Thoracic aorta (tissue), 2 donors: ENCODE data around the gene ZP1. TPM values are rescaled to one million over a fixed set of nuclear protein-coding genes. Genes with fewer than 3 reads are reported as not detected.

ENCODE experiments used
- ATAC-seq: fragments of 150-250 bp; one replicate; pipeline ENCODE4 v1.8.0; 2017; ENCODE audit warnings: low read depth; ENCODE audit not compliant: insufficient number of reproducible peaks, low FRiP score
- DNase-seq: peaks from one replicate; pipeline ENCODE4 v3.0.0-alpha.2; 2020; ENCODE audit warnings: low spot score
- H3K27ac ChIP-seq, 2 donors: fragments of 200-600 bp; sonication (generic); 1 replicate in 1 of 2; 2 replicates in 1 of 2; pipeline ENCODE4 v1.5.1; 2016; ENCODE audit warnings: mild to moderate bottlenecking in 2 of 2, moderate library complexity in 2 of 2
- H3K27me3 ChIP-seq: fragments of 200-600 bp; sonication (generic); replicated peaks from 2 replicates; pipeline ENCODE4 v1.6.0; 2016; ENCODE audit warnings: mild to moderate bottlenecking; ENCODE audit not compliant: insufficient read depth
- H3K36me3 ChIP-seq: fragments of 200-600 bp; sonication (generic); one replicate; pipeline ENCODE4 v1.5.1; 2016
- H3K4me1 ChIP-seq, 2 donors: fragments of 200-600 bp; sonication (generic); 1 replicate in 1 of 2; 2 replicates in 1 of 2; pipeline versions ENCODE4 v1.5.1 to v1.6.0; 2016; ENCODE audit warnings: low read depth in 2 of 2, mild to moderate bottlenecking in 1 of 2; ENCODE audit not compliant: control insufficient read depth in 1 of 2
- H3K4me3 ChIP-seq: fragments of 200-600 bp; sonication (generic); 2 replicates; pipeline ENCODE4 v1.5.1; 2016; ENCODE audit warnings: mild to moderate bottlenecking
- H3K9me3 ChIP-seq: fragments of 200-600 bp; sonication (generic); 2 replicates; pipeline ENCODE4 v1.5.1; 2016
- total RNA-seq, 2 donors: library from RNA; depleted of rRNA; stranded (reverse); fragments of >200 nt; gene quantifications; one replicate each; pipeline versions ENCODE4 v1.1.0 to v1.2.3, GENCODE V29; 2016
- TF ChIP-seq, protein P1 (sequence below): fragments of 200-600 bp; sonication (generic); IDR thresholded peaks from one replicate; pipeline ENCODE4 v1.5.1; 2019; ENCODE audit warnings: antibody characterized with exemption

ZP1 gene
- total RNA-seq, 2 donors from 2014 or later = not detected

DNA sequence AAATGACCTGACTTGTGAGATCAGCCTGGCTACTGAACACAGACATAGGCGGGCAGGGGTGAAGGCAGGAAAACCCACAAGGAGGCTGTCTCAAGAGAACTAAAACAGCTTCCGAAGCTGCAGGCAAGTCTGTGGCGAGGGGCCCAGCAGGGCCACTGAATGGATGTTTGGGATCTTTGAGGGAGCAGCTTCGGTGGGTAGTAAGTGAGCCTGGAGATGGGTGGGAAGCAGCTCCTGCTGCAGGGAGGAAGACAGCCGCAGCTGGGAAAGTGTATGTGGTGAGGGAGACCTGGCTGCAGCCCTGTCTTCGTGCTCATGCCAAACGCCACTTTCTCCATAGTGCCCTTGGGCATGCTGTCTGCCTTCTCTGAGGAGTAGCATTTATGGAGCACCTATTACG lies 22.0 kb upstream of the ZP1 start:
- Histone ChIP-seq H3K9me3 (no peaks in the 10 kb centered on the region), H3K4me1 (peaks cover 28 to 39% of the 10 kb centered on the region in 2 donors), H3K27me3 (no peaks in the 10 kb centered on the region), H3K27ac (no peak overlapping the region), H3K4me3 (no peak overlapping the region), H3K36me3 (peaks cover 14% of the 10 kb centered on the region)
- no peak for ATAC-seq
- DNase-seq = no peak
- TF ChIP-seq, protein P1, sequence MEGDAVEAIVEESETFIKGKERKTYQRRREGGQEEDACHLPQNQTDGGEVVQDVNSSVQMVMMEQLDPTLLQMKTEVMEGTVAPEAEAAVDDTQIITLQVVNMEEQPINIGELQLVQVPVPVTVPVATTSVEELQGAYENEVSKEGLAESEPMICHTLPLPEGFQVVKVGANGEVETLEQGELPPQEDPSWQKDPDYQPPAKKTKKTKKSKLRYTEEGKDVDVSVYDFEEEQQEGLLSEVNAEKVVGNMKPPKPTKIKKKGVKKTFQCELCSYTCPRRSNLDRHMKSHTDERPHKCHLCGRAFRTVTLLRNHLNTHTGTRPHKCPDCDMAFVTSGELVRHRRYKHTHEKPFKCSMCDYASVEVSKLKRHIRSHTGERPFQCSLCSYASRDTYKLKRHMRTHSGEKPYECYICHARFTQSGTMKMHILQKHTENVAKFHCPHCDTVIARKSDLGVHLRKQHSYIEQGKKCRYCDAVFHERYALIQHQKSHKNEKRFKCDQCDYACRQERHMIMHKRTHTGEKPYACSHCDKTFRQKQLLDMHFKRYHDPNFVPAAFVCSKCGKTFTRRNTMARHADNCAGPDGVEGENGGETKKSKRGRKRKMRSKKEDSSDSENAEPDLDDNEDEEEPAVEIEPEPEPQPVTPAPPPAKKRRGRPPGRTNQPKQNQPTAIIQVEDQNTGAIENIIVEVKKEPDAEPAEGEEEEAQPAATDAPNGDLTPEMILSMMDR = no peak

DNA sequence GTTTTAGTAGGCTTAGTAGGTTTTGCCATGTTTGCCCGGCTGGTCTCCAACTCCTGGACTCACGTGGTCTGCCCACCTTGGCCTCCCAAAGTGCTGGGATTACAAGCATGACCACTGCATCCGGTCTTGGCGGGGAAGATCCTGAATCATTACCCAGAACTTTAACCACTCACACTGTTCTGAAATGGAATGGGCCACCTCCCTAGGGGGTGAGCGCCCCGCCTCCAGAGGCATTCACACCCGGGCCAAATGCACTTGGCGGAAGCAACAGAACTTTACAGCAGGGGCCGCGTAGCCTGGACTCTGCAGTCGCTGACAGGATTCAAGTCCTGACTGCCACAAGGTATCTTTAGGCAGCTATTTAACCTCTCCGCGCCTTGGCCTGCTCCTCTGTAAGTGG lies 20.1 kb upstream of the ZP1 start:
- Histone ChIP-seq H3K36me3 (peaks cover 18% of the 10 kb centered on the region), H3K27me3 (no peaks in the 10 kb centered on the region), H3K4me3 (no peak overlapping the region), H3K9me3 (no peaks in the 10 kb centered on the region), H3K27ac (no peak overlapping the region), H3K4me1 (peaks cover 20 to 24% of the 10 kb centered on the region in 2 donors)
- ATAC-seq = no peak
- TF ChIP-seq, protein P1 = no peak
- no peak for DNase-seq

- Histone ChIP-seq H3K36me3 (peaks cover 18% of the 10 kb centered on the region), H3K27ac (no peak overlapping the region), H3K4me1 (peaks cover 17 to 18% of the 10 kb centered on the region in 2 donors), H3K9me3 (no peaks in the 10 kb centered on the region), H3K27me3 (no peaks in the 10 kb centered on the region), H3K4me3 (no peak overlapping the region)
- ATAC-seq (no peak), DNase-seq (no peak)
- TF ChIP-seq, protein P1 = no peak
These were observed 19.4 kb upstream of the ZP1 start for GRCh38 chr11:60847896-60848295.

DNA sequence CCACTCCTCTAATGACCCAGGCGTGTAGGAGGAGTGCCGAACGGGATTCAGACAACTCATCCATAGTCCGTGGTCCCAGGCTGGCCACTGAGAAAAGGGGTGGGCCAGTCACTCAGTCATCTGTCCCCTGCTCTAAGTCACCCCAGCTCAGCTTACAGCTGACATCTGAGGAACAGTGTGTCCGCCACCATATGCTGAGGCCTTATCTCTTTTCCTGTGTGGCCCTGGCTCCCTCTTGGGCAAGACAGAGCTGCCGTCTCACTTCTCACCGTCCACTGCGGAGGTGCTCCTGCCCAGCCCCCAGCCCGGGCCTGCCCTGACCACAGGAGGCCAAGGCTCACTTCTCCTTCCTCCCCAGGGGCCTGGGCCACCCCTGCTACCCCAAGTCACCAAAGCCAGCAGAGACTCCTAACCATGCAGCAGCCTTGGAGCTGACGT lies 18.6 kb upstream of the ZP1 start:
- Histone ChIP-seq H3K36me3 (peaks cover 18% of the 10 kb centered on the region), H3K9me3 (no peaks in the 10 kb centered on the region), H3K4me3 (no peak overlapping the region), H3K27ac (no peak overlapping the region), H3K4me1 (peaks cover 9 to 12% of the 10 kb centered on the region in 2 donors), H3K27me3 (no peaks in the 10 kb centered on the region)
- DNase-seq (no peak), ATAC-seq (no peak)
- TF ChIP-seq, protein P1 = no peak

DNA sequence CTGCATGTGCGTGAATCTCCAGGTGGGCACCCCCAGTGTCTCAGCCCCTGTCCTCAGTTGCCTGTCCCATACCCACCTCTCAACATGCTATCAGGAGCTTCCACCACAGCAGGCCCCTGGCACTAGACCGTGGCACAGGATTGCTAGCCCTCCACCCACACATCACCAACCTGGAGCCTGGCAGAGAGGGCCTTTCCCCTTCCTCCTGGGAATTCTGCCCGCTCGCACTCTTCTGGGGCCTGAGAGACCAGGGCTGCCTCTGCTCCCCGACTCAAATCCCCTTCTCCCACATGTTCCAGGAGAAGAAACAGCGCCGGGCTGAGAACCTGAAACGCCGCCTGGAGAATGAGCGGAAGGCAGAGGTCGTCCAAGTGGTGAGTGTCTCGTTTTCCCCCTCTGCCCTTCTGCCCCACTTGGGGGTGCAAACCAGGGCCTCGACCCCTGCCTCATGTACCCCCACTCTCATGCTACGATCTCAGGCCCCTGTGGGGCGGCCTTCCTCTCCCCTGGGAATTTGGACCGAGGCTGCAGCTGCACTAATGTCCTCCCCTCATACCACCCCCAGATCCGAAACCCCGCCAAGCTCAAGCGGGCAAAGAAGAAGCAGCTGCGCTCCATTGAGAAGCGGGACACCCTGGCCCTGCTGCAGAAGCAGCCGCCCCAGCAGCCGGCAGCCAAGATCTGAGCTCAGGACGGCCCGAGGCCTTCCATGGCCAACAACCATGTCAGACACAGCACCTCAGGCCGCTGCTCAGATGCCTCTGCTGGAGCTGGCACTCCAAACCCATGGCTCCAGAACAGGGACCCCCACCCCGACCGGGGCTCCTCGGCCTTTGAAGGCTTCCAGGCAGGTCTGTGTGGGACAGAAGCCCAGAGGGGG lies 17.5 kb upstream of the ZP1 start:
- TF ChIP-seq, protein P1 = no peak
- ATAC-seq = no peak
- Histone ChIP-seq H3K27ac (no peak overlapping the region), H3K4me3 (no peak overlapping the region), H3K9me3 (no peaks in the 10 kb centered on the region), H3K4me1 (peaks cover 0 to under 1% of the 10 kb centered on the region in 2 donors), H3K27me3 (no peaks in the 10 kb centered on the region), H3K36me3 (peaks cover 18% of the 10 kb centered on the region)
- DNase-seq = no peak
